Measurements from ENCODE around the gene EXOC1. TPM values are rescaled to one million over a fixed set of nuclear protein-coding genes. Genes with fewer than 3 reads are reported as not detected.

EXOC1 gene
- polyA plus RNA-seq, 1 donor (not counting 4 experiments of a cell fraction or from before 2014, with no cell fraction given): 32.4 TPM

GRCh38 chr4:55876387-55876786 lies 22.9 kb downstream of the EXOC1 start:
- H3K27ac ChIP-seq (ENCODE audit: control insufficient read depth, insufficient read depth, low read length): no peak overlapping the region
- H3K9me1 ChIP-seq (ENCODE audit: control insufficient read depth, extremely low read depth, insufficient read depth, low read length): no peaks in the 10 kb centered on the region
- no peaks in the 10 kb centered on the region for H3K79me2 ChIP-seq (ENCODE audit: control insufficient read depth, insufficient read depth, low read length)
- H3K4me3 ChIP-seq (ENCODE audit: control insufficient read depth in 2 of 3, extremely low read depth in 1 of 3, insufficient read depth in 2 of 3, low read depth in 1 of 3, low read length in 3 of 3): no peak overlapping the region
- H2AFZ ChIP-seq (ENCODE audit: control insufficient read depth, low read length): no peak overlapping the region
- no peak overlapping the region for H3K9ac ChIP-seq (ENCODE audit: control insufficient read depth, extremely low read depth, insufficient read depth, low read length)
- H3K4me2 ChIP-seq (ENCODE audit: control insufficient read depth, extremely low read depth, insufficient read depth, low read depth, low read length): no peak overlapping the region
- FAIRE-seq (no peak), DNase-seq (ENCODE audit: low read depth, low spot score) (no peak)
- H3K4me1 ChIP-seq (ENCODE audit: control insufficient read depth, extremely low read depth, insufficient read depth, low read length): no peaks in the 10 kb centered on the region
- peaks cover 4 to 5% of the 10 kb centered on the region in 2 experiments for H3K36me3 ChIP-seq (ENCODE audit: control insufficient read depth in 2 of 2, extremely low read depth in 1 of 2, insufficient read depth in 2 of 2, low read length in 2 of 2)
- H3K9me3 ChIP-seq (ENCODE audit: control insufficient read depth, low read depth, low read length): no peaks in the 10 kb centered on the region
- no peak for TF ChIP-seq EZH2 (IDR thresholded peaks at IDR 0.05; ENCODE audit: low read length)
- TF ChIP-seq, protein P1, sequence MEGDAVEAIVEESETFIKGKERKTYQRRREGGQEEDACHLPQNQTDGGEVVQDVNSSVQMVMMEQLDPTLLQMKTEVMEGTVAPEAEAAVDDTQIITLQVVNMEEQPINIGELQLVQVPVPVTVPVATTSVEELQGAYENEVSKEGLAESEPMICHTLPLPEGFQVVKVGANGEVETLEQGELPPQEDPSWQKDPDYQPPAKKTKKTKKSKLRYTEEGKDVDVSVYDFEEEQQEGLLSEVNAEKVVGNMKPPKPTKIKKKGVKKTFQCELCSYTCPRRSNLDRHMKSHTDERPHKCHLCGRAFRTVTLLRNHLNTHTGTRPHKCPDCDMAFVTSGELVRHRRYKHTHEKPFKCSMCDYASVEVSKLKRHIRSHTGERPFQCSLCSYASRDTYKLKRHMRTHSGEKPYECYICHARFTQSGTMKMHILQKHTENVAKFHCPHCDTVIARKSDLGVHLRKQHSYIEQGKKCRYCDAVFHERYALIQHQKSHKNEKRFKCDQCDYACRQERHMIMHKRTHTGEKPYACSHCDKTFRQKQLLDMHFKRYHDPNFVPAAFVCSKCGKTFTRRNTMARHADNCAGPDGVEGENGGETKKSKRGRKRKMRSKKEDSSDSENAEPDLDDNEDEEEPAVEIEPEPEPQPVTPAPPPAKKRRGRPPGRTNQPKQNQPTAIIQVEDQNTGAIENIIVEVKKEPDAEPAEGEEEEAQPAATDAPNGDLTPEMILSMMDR (optimal IDR thresholded peaks at IDR 0.05 in 1 of 3, IDR thresholded peaks at IDR 0.05 in 1 of 3, conservative IDR thresholded peaks at IDR 0.05 in 1 of 3; ENCODE audit: extremely low read depth in 1 of 3, insufficient read depth in 2 of 3, low read length in 3 of 3): no peak
- no peaks in the 10 kb centered on the region for H3K27me3 ChIP-seq (ENCODE audit: control insufficient read depth, extremely low read depth, insufficient read depth, low read length)
- H4K20me1 ChIP-seq (ENCODE audit: control insufficient read depth, extremely low read depth, insufficient read depth, low read length): no peaks in the 10 kb centered on the region
- dilution Hi-C loops (cut with MboI; ENCODE audit: extremely low pct_ligation_motif_present, low sequenced_read_pairs): no loop called here

DNA sequence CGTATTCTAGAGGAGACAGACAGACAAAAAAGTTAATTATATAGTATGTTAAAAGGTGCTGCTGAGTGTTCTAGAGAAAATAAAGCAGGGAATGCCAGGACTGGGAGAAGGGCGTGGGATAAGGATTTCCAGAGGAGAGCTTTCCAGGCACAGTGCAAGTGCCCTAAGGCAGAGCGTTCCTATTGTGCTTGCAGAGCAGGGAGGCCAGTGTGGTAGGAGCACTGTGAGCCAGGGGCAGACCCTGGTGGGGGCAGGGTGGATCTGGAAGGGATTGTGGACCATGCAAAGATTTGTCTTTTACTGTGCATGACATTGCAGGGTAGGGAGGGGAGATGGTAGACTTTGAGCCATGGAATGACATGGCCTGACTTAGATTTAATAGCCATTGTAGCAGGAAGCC lies 25.8 kb downstream of the EXOC1 start:
- Histone ChIP-seq H3K4me1 (ENCODE audit: control insufficient read depth, extremely low read depth, insufficient read depth, low read length) (no peaks in the 10 kb centered on the region), H3K9me1 (ENCODE audit: control insufficient read depth, extremely low read depth, insufficient read depth, low read length) (no peaks in the 10 kb centered on the region), H3K9me3 (ENCODE audit: control insufficient read depth, low read depth, low read length) (no peaks in the 10 kb centered on the region), H3K4me2 (ENCODE audit: control insufficient read depth, extremely low read depth, insufficient read depth, low read depth, low read length) (no peak overlapping the region), H4K20me1 (ENCODE audit: control insufficient read depth, extremely low read depth, insufficient read depth, low read length) (no peaks in the 10 kb centered on the region), H3K9ac (ENCODE audit: control insufficient read depth, extremely low read depth, insufficient read depth, low read length) (no peak overlapping the region), H3K36me3 (ENCODE audit: control insufficient read depth in 2 of 2, extremely low read depth in 1 of 2, insufficient read depth in 2 of 2, low read length in 2 of 2) (peaks cover 5 to 9% of the 10 kb centered on the region in 2 experiments), H2AFZ (ENCODE audit: control insufficient read depth, low read length) (no peak overlapping the region), H3K4me3 (ENCODE audit: control insufficient read depth in 2 of 3, extremely low read depth in 1 of 3, insufficient read depth in 2 of 3, low read depth in 1 of 3, low read length in 3 of 3) (no peak overlapping the region), H3K27me3 (ENCODE audit: control insufficient read depth, extremely low read depth, insufficient read depth, low read length) (no peaks in the 10 kb centered on the region), H3K27ac (ENCODE audit: control insufficient read depth, insufficient read depth, low read length) (no peak overlapping the region), H3K79me2 (ENCODE audit: control insufficient read depth, insufficient read depth, low read length) (no peaks in the 10 kb centered on the region)
- dilution Hi-C loops (cut with MboI; ENCODE audit: extremely low pct_ligation_motif_present, low sequenced_read_pairs): no loop called here
- DNase-seq (ENCODE audit: low read depth, low spot score) (no peak), FAIRE-seq (no peak)
- TF ChIP-seq, protein P1 (optimal IDR thresholded peaks at IDR 0.05 in 1 of 3, IDR thresholded peaks at IDR 0.05 in 1 of 3, conservative IDR thresholded peaks at IDR 0.05 in 1 of 3; ENCODE audit: extremely low read depth in 1 of 3, insufficient read depth in 2 of 3, low read length in 3 of 3): no peak
- no peak for TF ChIP-seq EZH2 (IDR thresholded peaks at IDR 0.05; ENCODE audit: low read length)
